DMS53 treated with DMSO at 0.1 percent for 48 hours (cell line): Measurements from ENCODE around the gene EFHD2.
"Not testable (repeated sequence)": the region's sequence is repeated elsewhere in the genome, so short reads cannot be mapped to it uniquely, and the experiment has no call there.

Experiments
- DNase-seq: peaks from one replicate; lab custom pipeline; 2025; ENCODE audit not compliant: unreplicated experiment; lab: John Stamatoyannopoulos, UW

Gene EFHD2

GRCh38 chr1:15388201-15388880 is 21.3 kb upstream of the EFHD2 start:
- DNase-seq, result no peak

GRCh38 chr1:15389828-15390227 is 19.9 kb upstream of the EFHD2 start:
- DNase-seq, result not testable (repeated sequence)

GRCh38 chr1:15390667-15391066 is 19.0 kb upstream of the EFHD2 start:
- no peak for DNase-seq

GRCh38 chr1:15391366-15391765 is 18.3 kb upstream of the EFHD2 start:
- DNase-seq, result no peak

GRCh38 chr1:15393475-15394257 is 16.0 kb upstream of the EFHD2 start:
- no peak for DNase-seq

GRCh38 chr1:15394258-15394690 is 15.4 kb upstream of the EFHD2 start:
- DNase-seq, result no peak

GRCh38 chr1:15397236-15397635 is 12.5 kb upstream of the EFHD2 start:
- no peak for DNase-seq

- DNase-seq, result no peak
Observed at GRCh38 chr1:15399710-15400109, 10.0 kb upstream of the EFHD2 start.

GRCh38 chr1:15400627-15401026 is 9.1 kb upstream of the EFHD2 start:
- DNase-seq, result no peak

GRCh38 chr1:15401391-15402055 is 8.2 kb upstream of the EFHD2 start:
- DNase-seq, result no peak

- no peak for DNase-seq
Observed at GRCh38 chr1:15402809-15403450, 6.8 kb upstream of the EFHD2 start.

- no peak for DNase-seq
Observed at GRCh38 chr1:15403962-15404580, 5.6 kb upstream of the EFHD2 start.

GRCh38 chr1:15405106-15405850 is 4.4 kb upstream of the EFHD2 start:
- DNase-seq, result no peak

GRCh38 chr1:15406614-15407559 is 2.8 kb upstream of the EFHD2 start:
- DNase-seq, result no peak

GRCh38 chr1:15407580-15407979 is 2.1 kb upstream of the EFHD2 start:
- DNase-seq, result no peak

- DNase-seq, result no peak
Observed at GRCh38 chr1:15408890-15409387, 749 bp upstream of the EFHD2 start.

- DNase-seq, result no peak
Observed at GRCh38 chr1:15410223-15410883, 665 bp downstream of the EFHD2 start.

GRCh38 chr1:15410884-15411245 is 1.2 kb downstream of the EFHD2 start:
- no peak for DNase-seq
